Mesendoderm (in vitro differentiated cells): ENCODE measurements around the gene GDAP2.

ENCODE experiments used
- DNase-seq: peaks from one replicate; pipeline ENCODE4 v3.0.0; 2013
- H2AK5ac ChIP-seq: 2 replicates; pipeline ENCODE4 v1.6.1; 2013; ENCODE audit warnings: low read length, inconsistent platforms
- H2BK120ac ChIP-seq: 2 replicates; pipeline ENCODE4 v1.6.1; 2013; ENCODE audit warnings: low read depth, mild to moderate bottlenecking, low read length, moderate library complexity, mixed read lengths
- H2BK15ac ChIP-seq: replicated peaks from 2 replicates; pipeline ENCODE4 v1.6.1; 2013; ENCODE audit warnings: low read depth, mild to moderate bottlenecking, moderate library complexity
- H2BK5ac ChIP-seq: 2 replicates; pipeline ENCODE4 v1.6.1; 2013; ENCODE audit warnings: low read length, inconsistent platforms
- H3K18ac ChIP-seq: 2 replicates; pipeline ENCODE4 v1.6.1; 2013; ENCODE audit warnings: mild to moderate bottlenecking, low read length, mixed read lengths
- H3K23ac ChIP-seq: one replicate; pipeline ENCODE4 v1.6.1; 2013; ENCODE audit warnings: low read length
- H3K27ac ChIP-seq: 2 replicates; pipeline ENCODE4 v1.5.1; 2013; ENCODE audit warnings: low read depth, mild to moderate bottlenecking, inconsistent platforms, low read length, moderate library complexity
- H3K27me3 ChIP-seq: 2 replicates; pipeline ENCODE4 v1.6.1; 2013; ENCODE audit warnings: low read length, control low read depth, mild to moderate bottlenecking, inconsistent platforms; ENCODE audit not compliant: insufficient read depth, poor library complexity
- H3K36me3 ChIP-seq: 2 replicates; pipeline ENCODE4 v1.6.1; 2013; ENCODE audit warnings: low read length, inconsistent platforms; ENCODE audit not compliant: control insufficient read depth, insufficient read depth
- H3K4ac ChIP-seq: one replicate; pipeline ENCODE4 v1.6.1; 2013; ENCODE audit warnings: low read depth, mild to moderate bottlenecking, low read length, moderate library complexity
- H3K4me1 ChIP-seq: 2 replicates; pipeline ENCODE4 v1.6.1; 2013; ENCODE audit warnings: low read depth, low read length, inconsistent platforms; ENCODE audit not compliant: control insufficient read depth
- H3K4me2 ChIP-seq: 2 replicates; pipeline ENCODE4 v1.6.1; 2013; ENCODE audit warnings: low read length
- H3K4me3 ChIP-seq: 2 replicates; pipeline ENCODE4 v1.5.1; 2013; ENCODE audit warnings: mild to moderate bottlenecking, low read length
- H3K56ac ChIP-seq: one replicate; pipeline ENCODE4 v1.6.1; 2013; ENCODE audit warnings: low read length
- H3K79me1 ChIP-seq: 2 replicates; pipeline ENCODE4 v1.6.1; 2013; ENCODE audit warnings: low read length, inconsistent platforms
- H3K79me2 ChIP-seq: 2 replicates; pipeline ENCODE4 v1.6.1; 2013; ENCODE audit warnings: mild to moderate bottlenecking, low read length; ENCODE audit not compliant: control insufficient read depth, insufficient read depth
- H3K9ac ChIP-seq: 2 replicates; pipeline ENCODE4 v1.6.1; 2013; ENCODE audit warnings: low read length, inconsistent platforms
- H4K5ac ChIP-seq: one replicate; pipeline ENCODE4 v1.6.1; 2013; ENCODE audit warnings: low read length
- H4K8ac ChIP-seq: one replicate; pipeline ENCODE4 v1.6.1; 2013; ENCODE audit warnings: low read depth, mild to moderate bottlenecking, control low read depth, low read length, moderate library complexity
- WGBS: extraction: QIAGEN DNeasy Blood & Tissue Kit; methylation state at CpG from one replicate; pipeline ENCODE4 v1.1.7; 2013; ENCODE audit warnings: low lambda C conversion rate, missing lambda C conversion rate; ENCODE audit not compliant: insufficient coverage; ENCODE audit errors: extremely low coverage; 5-methylcytosine and 5-hydroxymethylcytosine counted together

Gene GDAP2

GRCh38 chr1:117967477-117967876 lies 38.1 kb upstream of the GDAP2 start:
- Histone ChIP-seq H3K18ac (no peak overlapping the region), H4K8ac (no peak overlapping the region), H3K4me1 (no peaks in the 10 kb centered on the region), H2BK120ac (no peak overlapping the region), H3K4me2 (no peak overlapping the region), H3K56ac (no peak overlapping the region), H3K27ac (no peak overlapping the region), H2BK5ac (no peak overlapping the region), H3K4ac (no peak overlapping the region), H3K27me3 (no peaks in the 10 kb centered on the region), H3K9ac (no peak overlapping the region), H3K79me1 (no peaks in the 10 kb centered on the region), H4K5ac (no peak overlapping the region), H3K23ac (no peak overlapping the region), H2BK15ac (no peak overlapping the region), H2AK5ac (no peak overlapping the region), H3K36me3 (no peaks in the 10 kb centered on the region), H3K4me3 (no peak overlapping the region), H3K79me2 (no peaks in the 10 kb centered on the region)
- peak; percentile 15 for DNase-seq
- no CpG with 5 or more reads among the region's 4 CpGs for WGBS

GRCh38 chr1:117964290-117965038 lies 35.0 kb upstream of the GDAP2 start:
- no peak overlapping the region for H4K5ac ChIP-seq

GRCh38 chr1:117959364-117959763 lies 29.9 kb upstream of the GDAP2 start:
- Histone ChIP-seq H4K5ac (no peak overlapping the region), H3K56ac (no peak overlapping the region), H3K4me3 (no peak overlapping the region), H2BK120ac (no peak overlapping the region), H2BK15ac (no peak overlapping the region), H2AK5ac (no peak overlapping the region), H3K18ac (no peak overlapping the region), H3K23ac (no peak overlapping the region), H3K27me3 (no peaks in the 10 kb centered on the region), H3K79me1 (no peaks in the 10 kb centered on the region), H3K4me2 (no peak overlapping the region), H3K4me1 (no peaks in the 10 kb centered on the region), H3K36me3 (no peaks in the 10 kb centered on the region), H3K27ac (no peak overlapping the region), H4K8ac (no peak overlapping the region), H2BK5ac (no peak overlapping the region), H3K4ac (no peak overlapping the region), H3K79me2 (no peaks in the 10 kb centered on the region), H3K9ac (no peak overlapping the region)
- no peak for DNase-seq
- WGBS: no CpG with 5 or more reads among the region's 3 CpGs

More at GRCh38 chr1:117964290-117965038, 35.0 kb upstream of the GDAP2 start:
- no CpG with 5 or more reads among the region's 3 CpGs for WGBS
- H3K79me2 ChIP-seq: no peaks in the 10 kb centered on the region
- no peak overlapping the region for H2BK120ac ChIP-seq
- H2AK5ac ChIP-seq: no peak overlapping the region
- H2BK5ac ChIP-seq: no peak overlapping the region
- H2BK15ac ChIP-seq: no peak overlapping the region
- H3K9ac ChIP-seq: no peak overlapping the region
- H3K79me1 ChIP-seq: no peaks in the 10 kb centered on the region
- H3K4ac ChIP-seq: no peak overlapping the region
- H3K4me1 ChIP-seq: no peaks in the 10 kb centered on the region
- no peak overlapping the region for H3K27ac ChIP-seq
- no peak overlapping the region for H3K56ac ChIP-seq
- H3K23ac ChIP-seq: no peak overlapping the region
- H3K4me2 ChIP-seq: no peak overlapping the region
- no peaks in the 10 kb centered on the region for H3K27me3 ChIP-seq
- no peak overlapping the region for H3K4me3 ChIP-seq
- no peak overlapping the region for H3K18ac ChIP-seq
- peak; percentile 13 for DNase-seq
- H3K36me3 ChIP-seq: no peaks in the 10 kb centered on the region
- H4K8ac ChIP-seq: no peak overlapping the region

DNA sequence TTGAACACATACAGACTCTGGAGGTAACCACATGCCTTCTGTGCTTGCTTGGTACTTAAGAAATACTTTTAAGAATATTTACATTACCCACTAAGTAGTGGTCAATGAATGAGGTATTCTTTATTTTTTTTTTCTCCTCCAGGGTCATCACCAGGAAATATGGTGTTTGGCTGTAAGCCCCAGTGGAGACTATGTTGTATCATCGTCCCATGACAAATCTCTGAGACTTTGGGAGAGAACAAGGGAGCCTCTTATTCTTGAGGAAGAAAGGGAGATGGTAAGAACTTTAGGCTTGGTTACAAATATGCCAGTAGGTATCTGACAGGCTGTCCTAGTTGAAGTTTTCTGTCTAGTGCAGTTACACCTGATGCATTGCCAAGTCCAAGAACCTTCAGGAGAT lies 23.0 kb upstream of the GDAP2 start:
- H2BK120ac ChIP-seq: no peak overlapping the region
- no CpG with 5 or more reads among the region's 1 CpG for WGBS
- peaks cover 3% of the 10 kb centered on the region for H3K36me3 ChIP-seq
- H3K79me1 ChIP-seq: no peaks in the 10 kb centered on the region
- DNase-seq: no peak
- H3K4me3 ChIP-seq: no peak overlapping the region
- no peaks in the 10 kb centered on the region for H3K27me3 ChIP-seq
- H3K23ac ChIP-seq: no peak overlapping the region
- H3K79me2 ChIP-seq: no peaks in the 10 kb centered on the region
- no peak overlapping the region for H4K5ac ChIP-seq
- H2AK5ac ChIP-seq: no peak overlapping the region
- no peak overlapping the region for H2BK5ac ChIP-seq
- no peak overlapping the region for H3K18ac ChIP-seq
- H3K27ac ChIP-seq: no peak overlapping the region
- no peak overlapping the region for H3K4me2 ChIP-seq
- H4K8ac ChIP-seq: no peak overlapping the region
- no peaks in the 10 kb centered on the region for H3K4me1 ChIP-seq
- H3K4ac ChIP-seq: no peak overlapping the region
- H2BK15ac ChIP-seq: no peak overlapping the region
- H3K9ac ChIP-seq: no peak overlapping the region
- H3K56ac ChIP-seq: no peak overlapping the region

DNA sequence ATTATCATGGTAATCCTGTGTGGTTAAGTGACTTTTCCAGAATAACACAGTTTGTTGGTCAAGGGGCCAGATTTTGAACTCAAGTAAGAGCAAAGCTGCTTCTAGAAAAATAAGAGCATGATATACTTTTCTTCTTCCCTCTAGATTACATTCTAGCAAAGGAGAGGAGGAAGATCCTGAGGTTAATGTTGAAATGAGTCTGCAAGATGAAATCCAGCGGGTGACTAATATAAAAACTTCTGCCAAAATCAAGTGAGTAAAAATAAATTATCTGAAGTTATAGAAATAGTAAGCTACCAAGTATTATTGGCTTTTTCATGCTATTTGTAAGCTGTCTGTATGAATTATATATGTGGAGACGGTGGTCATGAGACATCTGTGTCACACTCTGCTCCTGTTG lies 12.9 kb upstream of the GDAP2 start:
- Histone ChIP-seq H3K36me3 (peaks cover 8% of the 10 kb centered on the region), H2BK120ac (no peak overlapping the region)

DNA sequence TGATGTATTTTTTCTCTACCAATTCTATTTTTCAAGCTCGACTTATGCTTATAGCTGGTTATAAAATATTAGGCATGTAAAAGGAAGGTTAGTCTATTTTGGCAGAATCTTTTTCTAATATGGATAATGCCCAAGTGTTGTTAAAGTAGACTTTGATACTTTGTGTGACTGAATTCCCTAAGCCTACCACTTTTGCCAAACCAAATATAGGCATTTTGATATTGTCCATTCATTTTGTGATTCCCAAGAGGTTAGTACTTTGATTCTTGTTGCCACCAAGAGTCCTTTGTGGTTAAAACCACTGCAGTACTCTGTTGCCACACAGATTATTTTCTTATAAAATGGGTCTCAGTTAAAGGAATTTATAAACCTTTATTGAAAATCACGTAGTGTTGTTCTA lies 4.3 kb upstream of the GDAP2 start:
- Histone ChIP-seq H2AK5ac (no peak overlapping the region), H2BK15ac (no peak overlapping the region), H3K56ac (no peak overlapping the region), H4K8ac (no peak overlapping the region), H3K27ac (no peak overlapping the region), H3K27me3 (no peaks in the 10 kb centered on the region), H3K4me3 (no peak overlapping the region), H3K4me2 (no peak overlapping the region), H3K36me3 (no peaks in the 10 kb centered on the region), H3K23ac (no peak overlapping the region), H2BK5ac (no peak overlapping the region), H3K18ac (no peak overlapping the region), H4K5ac (no peak overlapping the region), H3K79me1 (peaks cover 9% of the 10 kb centered on the region), H3K9ac (no peak overlapping the region), H3K79me2 (peaks cover 32% of the 10 kb centered on the region), H3K4me1 (peaks cover 2% of the 10 kb centered on the region), H2BK120ac (no peak overlapping the region), H3K4ac (no peak overlapping the region)
- DNase-seq: no peak
- 100% methylated on average over 1 of the region's 2 CpGs for WGBS

More for the DNA sequence above, 12.9 kb upstream of the GDAP2 start:
- H2BK5ac ChIP-seq: no peak overlapping the region
- no peaks in the 10 kb centered on the region for H3K79me1 ChIP-seq
- H3K56ac ChIP-seq: no peak overlapping the region
- no peak overlapping the region for H3K4ac ChIP-seq
- H3K9ac ChIP-seq: no peak overlapping the region
- no peaks in the 10 kb centered on the region for H3K79me2 ChIP-seq
- no peak overlapping the region for H4K5ac ChIP-seq
- H3K4me3 ChIP-seq: no peak overlapping the region
- H3K27me3 ChIP-seq: no peaks in the 10 kb centered on the region
- no peak overlapping the region for H2AK5ac ChIP-seq
- no peak overlapping the region for H3K27ac ChIP-seq
- no peak overlapping the region for H2BK15ac ChIP-seq
- no CpG with 5 or more reads among the region's 2 CpGs for WGBS
- H3K18ac ChIP-seq: no peak overlapping the region
- no peak for DNase-seq
- no peak overlapping the region for H4K8ac ChIP-seq
- no peaks in the 10 kb centered on the region for H3K4me1 ChIP-seq
- no peak overlapping the region for H3K4me2 ChIP-seq
- no peak overlapping the region for H3K23ac ChIP-seq
